Liver (tissue), 9 donors: Measurements from ENCODE around the gene TRIO. TPM values are rescaled to one million over a fixed set of nuclear protein-coding genes. Genes with fewer than 3 reads are reported as not detected.

ENCODE experiments used
- DNase-seq: peaks from one replicate; pipeline ENCODE4 v3.0.0-alpha.2; 2017; ENCODE audit warnings: low spot score
- H3K27ac ChIP-seq, 2 donors: one replicate each; pipeline ENCODE4 v1.7.0; 2013; ENCODE audit warnings: inconsistent platforms in 2 of 2, low read length in 2 of 2, control low read depth in 1 of 2, low read depth in 1 of 2, mild to moderate bottlenecking in 1 of 2
- H3K27me3 ChIP-seq, 4 donors: one replicate each; pipeline versions ENCODE4 v1.6.1 to v1.7.0; 2013; ENCODE audit warnings: low read length in 3 of 4, inconsistent platforms in 1 of 4, mild to moderate bottlenecking in 1 of 4, moderate library complexity in 1 of 4; ENCODE audit not compliant: control insufficient read depth in 4 of 4, insufficient read depth in 4 of 4
- H3K36me3 ChIP-seq, 4 donors: one replicate each; pipeline versions ENCODE4 v1.6.1 to v1.7.0; 2013; ENCODE audit warnings: low read length in 3 of 4, mild to moderate bottlenecking in 3 of 4, low read depth in 1 of 4, moderate library complexity in 1 of 4; ENCODE audit not compliant: control insufficient read depth in 4 of 4, insufficient read depth in 3 of 4
- H3K4me1 ChIP-seq, 4 donors: one replicate each; pipeline versions ENCODE4 v1.6.1 to v1.7.0; 2013; ENCODE audit warnings: low read length in 3 of 4, mild to moderate bottlenecking in 3 of 4, moderate library complexity in 1 of 4; ENCODE audit not compliant: control insufficient read depth in 4 of 4, insufficient read depth in 4 of 4
- H3K4me3 ChIP-seq, 3 donors: one replicate each; pipeline versions ENCODE4 v1.6.1 to v1.7.0; 2013; ENCODE audit warnings: low read length in 3 of 3, control low read depth in 1 of 3, low read depth in 1 of 3, mild to moderate bottlenecking in 1 of 3
- H3K9ac ChIP-seq, 2 donors: one replicate each; pipeline ENCODE4 v1.7.0; 2013; ENCODE audit warnings: low read length in 2 of 2, mild to moderate bottlenecking in 2 of 2, moderate library complexity in 2 of 2, control low read depth in 1 of 2, low read depth in 1 of 2
- H3K9me3 ChIP-seq, 4 donors: one replicate each; pipeline versions ENCODE4 v1.6.1 to v1.7.0; 2013; ENCODE audit warnings: low read length in 3 of 4; ENCODE audit not compliant: control insufficient read depth in 4 of 4
- EGR1 ChIP-seq, 2 donors: IDR thresholded peaks; 2 replicates each; pipeline ENCODE4 v1.6.1; 2016 to 2018; ENCODE audit warnings: antibody characterized with exemption in 2 of 2, low read depth in 2 of 2
- FOXA1 ChIP-seq: IDR thresholded peaks from 2 replicates; pipeline ENCODE4 v1.6.1; 2016; ENCODE audit warnings: antibody characterized with exemption
- FOXA2 ChIP-seq: IDR thresholded peaks from 2 replicates; pipeline ENCODE4 v1.6.1; 2016; ENCODE audit warnings: antibody characterized with exemption
- GABPA ChIP-seq, 2 donors: IDR thresholded peaks in 1 of 2; conservative IDR thresholded peaks in 1 of 2; 2 replicates each; pipeline ENCODE4 v1.6.1; 2016; ENCODE audit warnings: antibody characterized with exemption in 2 of 2, mild to moderate bottlenecking in 1 of 2, moderate library complexity in 1 of 2
- HNF4A ChIP-seq, 2 donors: conservative IDR thresholded peaks; 2 replicates each; pipeline ENCODE4 v1.6.1; 2016; ENCODE audit warnings: antibody characterized with exemption in 2 of 2, mild to moderate bottlenecking in 2 of 2
- HNF4G ChIP-seq: IDR thresholded peaks from 2 replicates; pipeline ENCODE4 v1.6.1; 2016; ENCODE audit warnings: antibody characterized with exemption
- JUND ChIP-seq, 2 donors: IDR thresholded peaks; 2 replicates each; pipeline ENCODE4 v1.6.1; 2016; ENCODE audit warnings: antibody characterized with exemption in 2 of 2
- RAD21 ChIP-seq, 2 donors: IDR thresholded peaks; 2 replicates each; pipeline ENCODE4 v1.6.1; 2016; ENCODE audit warnings: antibody characterized with exemption in 2 of 2, mild to moderate bottlenecking in 2 of 2
- SP1 ChIP-seq: IDR thresholded peaks from 2 replicates; pipeline ENCODE4 v1.6.1; 2018; ENCODE audit warnings: antibody characterized with exemption, mild to moderate bottlenecking
- TAF1 ChIP-seq: conservative IDR thresholded peaks from 2 replicates; pipeline ENCODE4 v1.6.1; 2016; ENCODE audit warnings: antibody characterized with exemption, mild to moderate bottlenecking
- YY1 ChIP-seq: IDR thresholded peaks from 2 replicates; pipeline ENCODE4 v1.6.1; 2016; ENCODE audit warnings: antibody characterized with exemption, mild to moderate bottlenecking
- WGBS: extraction: QIAGEN DNeasy Blood & Tissue Kit; methylation state at CpG from one replicate; pipeline ENCODE4 v1.1.7; 2013; 5-methylcytosine and 5-hydroxymethylcytosine counted together
- polyA plus RNA-seq, 2 donors: library from polyadenylated mRNA; stranded (reverse) in 1 of 2; unstranded in 1 of 2; fragments of 200-250 nt in 1 of 2; fragments of >200 nt in 1 of 2; fragmentation: Nextera tagmentation in 1 of 2; extraction: Ambion mirVana in 1 of 2; gene quantifications; one replicate each; pipeline versions ENCODE4 v1.2.1 to v1.2.3, GENCODE V29; 2013 to 2015
- total RNA-seq, 2 donors: library from RNA; depleted of rRNA; stranded (reverse); fragments of >200 nt; gene quantifications; one replicate each; pipeline ENCODE4 v1.2.3, GENCODE V29; 2014
- TF ChIP-seq, protein P1 (sequence below): IDR thresholded peaks from 2 replicates; pipeline ENCODE4 v1.6.1; 2016; ENCODE audit warnings: antibody characterized with exemption
- TF ChIP-seq, protein P2 (sequence below): IDR thresholded peaks from 2 replicates; pipeline ENCODE4 v1.6.1; 2016; ENCODE audit warnings: antibody characterized with exemption
- TF ChIP-seq, protein P3 (sequence below): IDR thresholded peaks from 2 replicates; pipeline ENCODE4 v1.6.1; 2016; ENCODE audit warnings: antibody characterized with exemption, mild to moderate bottlenecking
- TF ChIP-seq, protein P4 (sequence below): IDR thresholded peaks from 2 replicates; pipeline ENCODE4 v1.6.1; 2016; ENCODE audit warnings: antibody characterized with exemption
- donor health status: healthy.
- donor health status: healthy.
- donor health status: healthy.
- donor health status: healthy.
- donor health status: healthy.

The TRIO gene
- total and polyA plus RNA-seq, 4 donors = 8.5 to 86.2 (median 16.0) TPM

DNA sequence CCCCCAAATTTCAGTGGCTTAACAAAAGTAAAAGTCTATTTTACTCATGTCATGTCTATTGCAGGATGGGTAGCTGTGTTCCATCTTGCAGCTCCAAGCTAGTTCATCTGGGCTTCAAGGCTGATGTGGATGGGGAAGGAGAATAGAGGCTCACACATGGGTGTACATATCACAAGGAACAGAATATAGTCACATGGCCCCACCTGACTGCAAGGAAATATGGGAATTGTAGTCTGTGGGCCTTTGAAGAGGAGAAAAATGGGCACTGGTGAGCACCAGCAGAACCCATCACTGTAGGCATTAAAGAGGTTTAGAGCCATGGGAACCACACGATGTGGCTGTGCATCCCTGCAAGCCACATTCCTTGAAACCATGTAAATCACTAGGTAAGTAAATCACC is 17.9 kb upstream of the TRIO start:
- Histone ChIP-seq H3K27ac (no peak overlapping the region), H3K4me3 (no peak overlapping the region), H3K4me1 (no peaks in the 10 kb centered on the region), H3K9me3 (no peaks in the 10 kb centered on the region), H3K9ac (no peak overlapping the region), H3K36me3 (no peaks in the 10 kb centered on the region), H3K27me3 (no peaks in the 10 kb centered on the region)
- DNase-seq = no peak
- no peak for TF ChIP-seq HNF4A (conservative IDR thresholded peaks at IDR 0.05)
- no peak for TF ChIP-seq TAF1
- WGBS = 88% methylated on average over 1 of the region's 1 CpG

DNA sequence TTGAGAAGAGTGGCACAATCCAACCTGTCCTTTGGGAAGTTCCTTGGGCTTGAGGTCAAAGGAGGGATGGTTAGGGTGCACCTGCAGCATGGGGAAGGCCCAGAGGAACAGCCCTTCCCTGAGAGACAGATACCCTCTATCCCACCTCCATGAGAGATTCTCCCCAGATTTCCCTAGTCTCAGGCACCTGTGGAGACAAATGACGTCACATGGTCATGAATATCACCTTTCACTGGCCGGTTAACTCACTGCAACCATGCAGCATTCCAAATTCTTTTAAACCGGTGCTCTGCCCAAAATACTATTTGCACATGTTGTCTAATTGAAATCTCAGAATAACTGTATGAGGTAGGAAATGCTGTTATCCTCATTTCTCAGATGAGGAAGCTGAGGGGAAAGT is 15.6 kb upstream of the TRIO start:
- Histone ChIP-seq H3K27ac (no peak overlapping the region), H3K4me3 (no peak overlapping the region), H3K27me3 (no peaks in the 10 kb centered on the region), H3K4me1 (no peaks in the 10 kb centered on the region), H3K9ac (no peak overlapping the region), H3K9me3 (no peaks in the 10 kb centered on the region), H3K36me3 (no peaks in the 10 kb centered on the region)
- no peak for DNase-seq
- TF ChIP-seq HNF4G = no peak
- TF ChIP-seq RAD21 (IDR thresholded peaks at IDR 0.05) = no peak
- TF ChIP-seq, protein P1, sequence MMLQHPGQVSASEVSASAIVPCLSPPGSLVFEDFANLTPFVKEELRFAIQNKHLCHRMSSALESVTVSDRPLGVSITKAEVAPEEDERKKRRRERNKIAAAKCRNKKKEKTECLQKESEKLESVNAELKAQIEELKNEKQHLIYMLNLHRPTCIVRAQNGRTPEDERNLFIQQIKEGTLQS = no peak
- TF ChIP-seq SP1 = no peak
- TF ChIP-seq, protein P2, sequence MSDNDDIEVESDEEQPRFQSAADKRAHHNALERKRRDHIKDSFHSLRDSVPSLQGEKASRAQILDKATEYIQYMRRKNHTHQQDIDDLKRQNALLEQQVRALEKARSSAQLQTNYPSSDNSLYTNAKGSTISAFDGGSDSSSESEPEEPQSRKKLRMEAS = no peak
- WGBS = 89% methylated on average over 3 of the region's 3 CpGs

DNA sequence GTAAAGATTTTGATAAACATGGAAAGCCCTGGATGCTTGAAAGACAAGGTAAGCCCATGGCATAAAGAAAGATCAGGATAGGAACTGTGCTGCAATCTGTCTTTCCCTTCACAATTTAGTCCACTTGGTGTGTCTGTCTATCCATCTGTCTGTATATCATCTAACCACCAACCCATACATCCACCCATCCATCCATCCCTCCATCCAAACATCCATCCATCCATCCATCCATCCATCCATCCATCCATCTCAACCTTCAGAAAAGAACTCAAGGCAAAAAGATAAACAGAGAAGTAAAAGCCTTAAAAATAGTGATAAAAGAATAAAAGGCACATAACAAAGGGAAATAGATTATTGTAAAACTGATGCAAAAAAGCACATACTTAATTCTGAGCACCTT is 15.1 kb upstream of the TRIO start:
- Histone ChIP-seq H3K4me1 (no peaks in the 10 kb centered on the region), H3K9me3 (no peaks in the 10 kb centered on the region), H3K4me3 (no peak overlapping the region), H3K27me3 (no peaks in the 10 kb centered on the region), H3K9ac (no peak overlapping the region), H3K27ac (no peak overlapping the region), H3K36me3 (no peaks in the 10 kb centered on the region)
- no peak for TF ChIP-seq JUND (IDR thresholded peaks at IDR 0.05)
- TF ChIP-seq, protein P3, sequence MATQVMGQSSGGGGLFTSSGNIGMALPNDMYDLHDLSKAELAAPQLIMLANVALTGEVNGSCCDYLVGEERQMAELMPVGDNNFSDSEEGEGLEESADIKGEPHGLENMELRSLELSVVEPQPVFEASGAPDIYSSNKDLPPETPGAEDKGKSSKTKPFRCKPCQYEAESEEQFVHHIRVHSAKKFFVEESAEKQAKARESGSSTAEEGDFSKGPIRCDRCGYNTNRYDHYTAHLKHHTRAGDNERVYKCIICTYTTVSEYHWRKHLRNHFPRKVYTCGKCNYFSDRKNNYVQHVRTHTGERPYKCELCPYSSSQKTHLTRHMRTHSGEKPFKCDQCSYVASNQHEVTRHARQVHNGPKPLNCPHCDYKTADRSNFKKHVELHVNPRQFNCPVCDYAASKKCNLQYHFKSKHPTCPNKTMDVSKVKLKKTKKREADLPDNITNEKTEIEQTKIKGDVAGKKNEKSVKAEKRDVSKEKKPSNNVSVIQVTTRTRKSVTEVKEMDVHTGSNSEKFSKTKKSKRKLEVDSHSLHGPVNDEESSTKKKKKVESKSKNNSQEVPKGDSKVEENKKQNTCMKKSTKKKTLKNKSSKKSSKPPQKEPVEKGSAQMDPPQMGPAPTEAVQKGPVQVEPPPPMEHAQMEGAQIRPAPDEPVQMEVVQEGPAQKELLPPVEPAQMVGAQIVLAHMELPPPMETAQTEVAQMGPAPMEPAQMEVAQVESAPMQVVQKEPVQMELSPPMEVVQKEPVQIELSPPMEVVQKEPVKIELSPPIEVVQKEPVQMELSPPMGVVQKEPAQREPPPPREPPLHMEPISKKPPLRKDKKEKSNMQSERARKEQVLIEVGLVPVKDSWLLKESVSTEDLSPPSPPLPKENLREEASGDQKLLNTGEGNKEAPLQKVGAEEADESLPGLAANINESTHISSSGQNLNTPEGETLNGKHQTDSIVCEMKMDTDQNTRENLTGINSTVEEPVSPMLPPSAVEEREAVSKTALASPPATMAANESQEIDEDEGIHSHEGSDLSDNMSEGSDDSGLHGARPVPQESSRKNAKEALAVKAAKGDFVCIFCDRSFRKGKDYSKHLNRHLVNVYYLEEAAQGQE = no peak
- TF ChIP-seq EGR1 (IDR thresholded peaks at IDR 0.05; ENCODE audit: low read depth in 2 of 2) = no peak
- no peak for TF ChIP-seq YY1
- no peak for TF ChIP-seq FOXA2
- TF ChIP-seq, protein P2 = no peak
- no peak for TF ChIP-seq TAF1
- no peak for TF ChIP-seq HNF4G
- TF ChIP-seq RAD21 (IDR thresholded peaks at IDR 0.05) = no peak
- no peak for TF ChIP-seq FOXA1
- TF ChIP-seq HNF4A (conservative IDR thresholded peaks at IDR 0.05) = no peak
- TF ChIP-seq, protein P4, sequence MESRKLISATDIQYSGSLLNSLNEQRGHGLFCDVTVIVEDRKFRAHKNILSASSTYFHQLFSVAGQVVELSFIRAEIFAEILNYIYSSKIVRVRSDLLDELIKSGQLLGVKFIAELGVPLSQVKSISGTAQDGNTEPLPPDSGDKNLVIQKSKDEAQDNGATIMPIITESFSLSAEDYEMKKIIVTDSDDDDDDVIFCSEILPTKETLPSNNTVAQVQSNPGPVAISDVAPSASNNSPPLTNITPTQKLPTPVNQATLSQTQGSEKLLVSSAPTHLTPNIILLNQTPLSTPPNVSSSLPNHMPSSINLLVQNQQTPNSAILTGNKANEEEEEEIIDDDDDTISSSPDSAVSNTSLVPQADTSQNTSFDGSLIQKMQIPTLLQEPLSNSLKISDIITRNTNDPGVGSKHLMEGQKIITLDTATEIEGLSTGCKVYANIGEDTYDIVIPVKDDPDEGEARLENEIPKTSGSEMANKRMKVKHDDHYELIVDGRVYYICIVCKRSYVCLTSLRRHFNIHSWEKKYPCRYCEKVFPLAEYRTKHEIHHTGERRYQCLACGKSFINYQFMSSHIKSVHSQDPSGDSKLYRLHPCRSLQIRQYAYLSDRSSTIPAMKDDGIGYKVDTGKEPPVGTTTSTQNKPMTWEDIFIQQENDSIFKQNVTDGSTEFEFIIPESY = no peak
- no peak for TF ChIP-seq GABPA (IDR thresholded peaks at IDR 0.05 in 1 of 2, conservative IDR thresholded peaks at IDR 0.05 in 1 of 2)
- DNase-seq = no peak
